Common myeloid progenitor, CD34-positive (primary cell): Measurements from ENCODE around the gene PTPN14.
"Not testable (repeated sequence)": the region's sequence is repeated elsewhere in the genome, so short reads cannot be mapped to it uniquely, and the experiment has no call there.

Source experiments
- CTCF ChIA-PET: fragments of 350-600 bp; sonication (Branson Sonifier 250); formaldehyde crosslinking; loops from one replicate; lab custom pipeline; 2021; ENCODE audit warnings: antibody characterized with exemption; lab: Charles Lee
- POLR2A ChIA-PET: fragments of 350-600 bp; sonication (Branson Sonifier 250); formaldehyde crosslinking; loops from one replicate; lab custom pipeline; 2021; ENCODE audit warnings: antibody characterized with exemption; lab: Charles Lee
- DNase-seq, 3 donors: peaks; one replicate each; pipeline versions ENCODE4 v3.0.0 to v3.0.0-alpha.2; 2013
- H3K27ac ChIP-seq, 2 experiments: 1 replicate in 1 of 2; 2 replicates in 1 of 2; pipeline ENCODE4 v1.7.0; 2013; ENCODE audit warnings: inconsistent platforms in 2 of 2, low read length in 2 of 2, mild to moderate bottlenecking in 2 of 2, low read depth in 1 of 2, moderate library complexity in 1 of 2; ENCODE audit not compliant: severe bottlenecking in 2 of 2, insufficient read depth in 1 of 2, poor library complexity in 1 of 2
- H3K27me3 ChIP-seq, 5 experiments: replicated peaks in 2 of 5; 1 replicate in 3 of 5; 2 replicates in 2 of 5; pipeline versions ENCODE4 v1.6.1 to v1.7.0; 2013; ENCODE audit warnings: low read length in 4 of 5, mild to moderate bottlenecking in 2 of 5, moderate library complexity in 2 of 5, inconsistent platforms in 1 of 5; ENCODE audit not compliant: insufficient read depth in 5 of 5, control insufficient read depth in 4 of 5
- H3K36me3 ChIP-seq, 4 experiments: 1 replicate in 2 of 4; 2 replicates in 2 of 4; pipeline versions ENCODE4 v1.6.1 to v1.7.0; 2013; ENCODE audit warnings: low read length in 3 of 4, control low read depth in 1 of 4, mild to moderate bottlenecking in 1 of 4; ENCODE audit not compliant: control insufficient read depth in 4 of 4, insufficient read depth in 4 of 4
- H3K4me1 ChIP-seq, 4 experiments: 1 replicate in 3 of 4; 2 replicates in 1 of 4; pipeline versions ENCODE4 v1.6.1 to v1.7.1; 2013; ENCODE audit warnings: low read length in 3 of 4, mild to moderate bottlenecking in 3 of 4, control low read depth in 1 of 4, inconsistent platforms in 1 of 4, moderate library complexity in 1 of 4; ENCODE audit not compliant: control insufficient read depth in 4 of 4, insufficient read depth in 4 of 4; ENCODE audit errors: control extremely low read depth in 1 of 4
- H3K4me3 ChIP-seq, 7 experiments: 1 replicate in 4 of 7; 2 replicates in 3 of 7; pipeline versions ENCODE4 v1.5.1 to v1.7.0; 2013; ENCODE audit warnings: mild to moderate bottlenecking in 7 of 7, low read length in 6 of 7, moderate library complexity in 6 of 7, inconsistent platforms in 2 of 7, low read depth in 2 of 7, control low read depth in 1 of 7; ENCODE audit not compliant: insufficient read depth in 4 of 7, control insufficient read depth in 1 of 7; ENCODE audit errors: extremely low read depth in 1 of 7
- H3K9me3 ChIP-seq, 5 experiments: 1 replicate in 4 of 5; 2 replicates in 1 of 5; pipeline versions ENCODE4 v1.6.1 to v1.7.1; 2013; ENCODE audit warnings: low read length in 4 of 5, mild to moderate bottlenecking in 2 of 5, inconsistent platforms in 1 of 5, low read depth in 1 of 5, moderate library complexity in 1 of 5; ENCODE audit not compliant: control insufficient read depth in 4 of 5, insufficient read depth in 2 of 5; ENCODE audit errors: control extremely low read depth in 1 of 5
- WGBS: methylation state at CpG from one replicate; pipeline ENCODE4 v1.1.5; 2013; ENCODE audit not compliant: insufficient coverage; 5-methylcytosine and 5-hydroxymethylcytosine counted together

PTPN14 gene

GRCh38 chr1:214503553-214503952 is 47.8 kb downstream of the PTPN14 start:
- POLR2A ChIA-PET, result no interaction called here
- DNase-seq, result no peak
- H3K9me3 ChIP-seq, result no peaks in the 10 kb centered on the region
- no peaks in the 10 kb centered on the region for H3K36me3 ChIP-seq
- H3K4me1 ChIP-seq, result no peaks in the 10 kb centered on the region
- WGBS, result no CpG with 5 or more reads among the region's 4 CpGs
- H3K27ac ChIP-seq, result no peak overlapping the region
- no peak overlapping the region for H3K4me3 ChIP-seq
- H3K27me3 ChIP-seq, result peaks cover 0 to 8% (median 3%) of the 10 kb centered on the region in 5 experiments
- CTCF ChIA-PET, result no interaction called here

- WGBS, result 92% methylated on average over 1 of the region's 4 CpGs
- Histone ChIP-seq H3K4me3 (no peak overlapping the region), H3K27me3 (peaks cover 0 to 12% (median 0%) of the 10 kb centered on the region in 5 experiments), H3K4me1 (no peaks in the 10 kb centered on the region), H3K9me3 (no peaks in the 10 kb centered on the region), H3K27ac (no peak overlapping the region), H3K36me3 (no peaks in the 10 kb centered on the region)
- DNase-seq, result no peak
- CTCF ChIA-PET, result no interaction called here
- POLR2A ChIA-PET, result no interaction called here
These were observed 50.9 kb downstream of the PTPN14 start for GRCh38 chr1:214500340-214501055.

GRCh38 chr1:214499732-214500131 is 51.7 kb downstream of the PTPN14 start:
- CTCF ChIA-PET, result no interaction called here
- Histone ChIP-seq H3K27me3 (peaks cover 0 to 12% (median 0%) of the 10 kb centered on the region in 5 experiments), H3K4me1 (no peaks in the 10 kb centered on the region), H3K9me3 (no peaks in the 10 kb centered on the region), H3K4me3 (no peak overlapping the region), H3K27ac (no peak overlapping the region), H3K36me3 (no peaks in the 10 kb centered on the region)
- no peak for DNase-seq
- POLR2A ChIA-PET, result no interaction called here
- 25% methylated on average over 2 of the region's 4 CpGs for WGBS

GRCh38 chr1:214498021-214498420 is 53.4 kb downstream of the PTPN14 start:
- H3K4me1 ChIP-seq, result no peaks in the 10 kb centered on the region
- ChIA-PET CTCF (no interaction called here), POLR2A (no interaction called here)
- no CpG with 5 or more reads among the region's 1 CpG for WGBS
- no peak overlapping the region for H3K27ac ChIP-seq
- peaks cover 0 to 10% (median 0%) of the 10 kb centered on the region in 5 experiments for H3K27me3 ChIP-seq
- H3K4me3 ChIP-seq, result no peak overlapping the region
- H3K9me3 ChIP-seq, result no peaks in the 10 kb centered on the region
- H3K36me3 ChIP-seq, result no peaks in the 10 kb centered on the region
- DNase-seq, result no peak

GRCh38 chr1:214496126-214496525 is 55.3 kb downstream of the PTPN14 start:
- no peaks in the 10 kb centered on the region for H3K36me3 ChIP-seq
- WGBS, result 100% methylated on average over 2 of the region's 4 CpGs
- CTCF ChIA-PET, result no interaction called here
- DNase-seq, result no peak
- H3K9me3 ChIP-seq, result no peaks in the 10 kb centered on the region
- H3K4me3 ChIP-seq, result no peak overlapping the region
- POLR2A ChIA-PET, result no interaction called here
- H3K4me1 ChIP-seq, result no peaks in the 10 kb centered on the region
- peaks cover 0 to 10% (median 0%) of the 10 kb centered on the region in 5 experiments for H3K27me3 ChIP-seq
- no peak overlapping the region for H3K27ac ChIP-seq

GRCh38 chr1:214494706-214495105 is 56.7 kb downstream of the PTPN14 start:
- Histone ChIP-seq H3K4me1 (no peaks in the 10 kb centered on the region), H3K27me3 (peaks cover 0 to 7% (median 0%) of the 10 kb centered on the region in 5 experiments), H3K4me3 (no peak overlapping the region), H3K36me3 (no peaks in the 10 kb centered on the region), H3K27ac (no peak overlapping the region), H3K9me3 (no peaks in the 10 kb centered on the region)
- ChIA-PET POLR2A (no interaction called here), CTCF (no interaction called here)
- no peak for DNase-seq
- 70% methylated on average over 2 of the region's 2 CpGs for WGBS

GRCh38 chr1:214494179-214494578 is 57.2 kb downstream of the PTPN14 start:
- WGBS, result 100% methylated on average over 5 of the region's 6 CpGs
- CTCF ChIA-PET, H3K27ac ChIP-seq, H3K4me3 ChIP-seq, H3K36me3 ChIP-seq, H3K4me1 ChIP-seq, H3K27me3 ChIP-seq, POLR2A ChIA-PET, DNase-seq, H3K9me3 ChIP-seq: not testable (repeated sequence)
